ENCODE data around the gene CADPS.

Gene CADPS

DNA sequence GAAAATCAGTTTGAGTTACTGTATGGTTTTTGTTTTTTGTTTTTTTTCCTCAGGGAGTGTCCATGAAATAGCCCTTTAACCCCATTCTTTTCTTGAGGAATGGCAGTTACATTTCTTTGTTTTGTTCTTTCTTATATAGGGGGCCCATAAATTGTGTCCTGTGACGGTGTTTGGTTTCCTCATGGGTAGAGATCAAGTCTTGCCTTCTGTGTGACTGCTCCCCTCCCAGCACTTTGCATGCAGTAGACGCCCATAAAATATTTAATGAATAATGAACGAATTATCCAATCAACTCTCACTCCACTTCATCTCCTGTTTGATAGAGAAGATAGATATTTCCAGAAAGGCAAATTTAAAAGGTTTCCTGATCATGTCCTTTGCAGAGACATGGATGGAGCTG, 78.1 kb downstream of the CADPS start:
- TF ChIP-seq, protein P1, sequence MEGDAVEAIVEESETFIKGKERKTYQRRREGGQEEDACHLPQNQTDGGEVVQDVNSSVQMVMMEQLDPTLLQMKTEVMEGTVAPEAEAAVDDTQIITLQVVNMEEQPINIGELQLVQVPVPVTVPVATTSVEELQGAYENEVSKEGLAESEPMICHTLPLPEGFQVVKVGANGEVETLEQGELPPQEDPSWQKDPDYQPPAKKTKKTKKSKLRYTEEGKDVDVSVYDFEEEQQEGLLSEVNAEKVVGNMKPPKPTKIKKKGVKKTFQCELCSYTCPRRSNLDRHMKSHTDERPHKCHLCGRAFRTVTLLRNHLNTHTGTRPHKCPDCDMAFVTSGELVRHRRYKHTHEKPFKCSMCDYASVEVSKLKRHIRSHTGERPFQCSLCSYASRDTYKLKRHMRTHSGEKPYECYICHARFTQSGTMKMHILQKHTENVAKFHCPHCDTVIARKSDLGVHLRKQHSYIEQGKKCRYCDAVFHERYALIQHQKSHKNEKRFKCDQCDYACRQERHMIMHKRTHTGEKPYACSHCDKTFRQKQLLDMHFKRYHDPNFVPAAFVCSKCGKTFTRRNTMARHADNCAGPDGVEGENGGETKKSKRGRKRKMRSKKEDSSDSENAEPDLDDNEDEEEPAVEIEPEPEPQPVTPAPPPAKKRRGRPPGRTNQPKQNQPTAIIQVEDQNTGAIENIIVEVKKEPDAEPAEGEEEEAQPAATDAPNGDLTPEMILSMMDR (conservative IDR thresholded peaks at IDR 0.05) = no peak
- no peak for TF ChIP-seq ZFX (IDR thresholded peaks at IDR 0.05)
- no peak overlapping the region for H3K27ac ChIP-seq

DNA sequence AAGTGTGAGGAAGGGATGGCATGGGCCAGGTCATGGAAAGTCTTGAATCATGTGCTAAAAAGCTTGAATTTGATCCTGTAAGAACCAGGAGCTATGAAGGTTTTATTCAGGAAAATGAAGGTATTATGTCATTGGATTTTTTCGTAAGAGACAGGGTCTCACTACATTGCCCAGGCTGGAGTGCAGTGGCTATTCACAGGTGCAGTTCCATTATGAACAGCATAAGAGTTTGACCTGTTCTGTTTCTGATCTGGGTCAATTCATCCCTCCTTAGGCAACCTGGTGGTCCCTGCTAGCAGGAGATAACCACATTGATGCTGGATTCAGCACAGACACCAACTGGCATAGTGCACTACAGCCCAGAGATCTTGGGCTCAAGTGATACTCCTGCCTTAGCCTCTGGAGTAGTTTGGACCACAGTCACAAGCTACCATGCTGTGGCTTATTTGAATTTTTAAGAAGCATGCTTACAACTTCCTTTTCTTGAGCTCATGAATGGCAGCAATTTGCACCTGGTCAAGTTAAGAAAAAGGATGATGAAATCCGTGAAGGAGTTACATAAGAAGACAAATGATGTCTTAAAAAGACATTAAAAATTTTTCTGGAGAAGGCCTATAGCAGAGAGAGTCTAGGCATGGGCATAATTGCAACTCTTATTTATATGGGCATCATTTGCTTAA, 79.1 kb downstream of the CADPS start:
- TF ChIP-seq, protein P1 (conservative IDR thresholded peaks at IDR 0.05) = no peak
- TF ChIP-seq ZFX (IDR thresholded peaks at IDR 0.05) = no peak
- H3K27ac ChIP-seq = no peak overlapping the region

DNA sequence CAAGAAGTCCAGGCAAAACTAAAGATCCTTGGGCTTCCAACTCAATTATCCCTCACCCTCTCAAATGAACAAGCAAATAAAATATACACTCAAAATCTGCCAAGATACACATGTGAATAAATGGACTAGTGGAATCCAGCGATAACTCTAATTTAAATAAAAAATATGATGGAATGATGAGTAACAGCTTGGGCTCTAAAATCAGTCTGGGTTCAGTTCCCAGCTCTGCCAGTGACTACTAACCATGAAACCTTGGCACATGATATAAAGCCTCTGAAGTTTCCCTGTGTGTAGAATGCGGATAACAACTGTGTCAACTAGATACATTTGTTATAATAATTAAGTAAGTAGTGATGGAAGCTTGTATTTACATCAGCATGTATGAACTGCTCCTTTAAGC, 81.3 kb downstream of the CADPS start:
- TF ChIP-seq, protein P1 (conservative IDR thresholded peaks at IDR 0.05) = no peak
- no peak for TF ChIP-seq ZFX (IDR thresholded peaks at IDR 0.05)
- no peak overlapping the region for H3K27ac ChIP-seq

DNA sequence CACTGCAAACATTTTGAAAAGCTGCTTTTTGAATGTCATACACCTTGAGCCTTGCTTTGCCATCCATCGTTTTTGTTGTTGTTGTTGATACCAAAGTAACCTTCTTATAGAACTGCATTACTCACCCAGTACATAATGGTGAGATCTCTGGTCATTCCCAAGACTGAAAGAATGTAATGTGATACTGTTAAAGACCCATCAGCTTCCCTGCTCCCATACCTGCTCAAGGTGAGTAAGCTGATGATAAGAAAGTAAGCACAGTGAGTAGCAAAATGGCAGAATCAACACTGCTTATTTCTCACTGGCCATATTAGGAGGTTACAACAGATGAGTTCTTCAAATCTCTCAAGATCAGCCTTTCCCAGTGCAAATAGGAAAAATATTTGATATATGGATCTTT, 89.8 kb downstream of the CADPS start:
- TF ChIP-seq ZFX (IDR thresholded peaks at IDR 0.05) = no peak
- TF ChIP-seq, protein P1 (conservative IDR thresholded peaks at IDR 0.05) = no peak
- no peak overlapping the region for H3K27ac ChIP-seq

DNA sequence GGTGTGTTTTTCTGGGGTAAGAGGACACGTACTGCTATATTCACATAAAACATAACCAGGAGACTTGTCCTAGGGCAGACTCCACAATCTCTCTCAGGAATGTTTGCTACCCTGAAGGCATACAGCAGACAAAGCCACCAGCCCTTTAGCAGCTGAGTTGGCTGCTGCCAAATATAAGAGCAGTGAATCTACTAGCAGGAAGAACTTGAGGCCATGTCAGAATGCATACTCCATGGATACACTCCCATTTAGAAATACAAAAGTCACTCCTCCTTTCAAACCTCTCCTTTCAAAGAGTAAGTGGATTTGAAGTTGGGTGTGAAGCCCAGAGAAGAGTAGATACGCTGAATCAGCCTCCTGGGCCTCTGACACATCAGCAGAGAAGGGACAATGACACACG, 94.1 kb downstream of the CADPS start:
- no peak for TF ChIP-seq ZFX (IDR thresholded peaks at IDR 0.05)
- TF ChIP-seq, protein P1 (conservative IDR thresholded peaks at IDR 0.05) = no peak
- no peak overlapping the region for H3K27ac ChIP-seq

DNA sequence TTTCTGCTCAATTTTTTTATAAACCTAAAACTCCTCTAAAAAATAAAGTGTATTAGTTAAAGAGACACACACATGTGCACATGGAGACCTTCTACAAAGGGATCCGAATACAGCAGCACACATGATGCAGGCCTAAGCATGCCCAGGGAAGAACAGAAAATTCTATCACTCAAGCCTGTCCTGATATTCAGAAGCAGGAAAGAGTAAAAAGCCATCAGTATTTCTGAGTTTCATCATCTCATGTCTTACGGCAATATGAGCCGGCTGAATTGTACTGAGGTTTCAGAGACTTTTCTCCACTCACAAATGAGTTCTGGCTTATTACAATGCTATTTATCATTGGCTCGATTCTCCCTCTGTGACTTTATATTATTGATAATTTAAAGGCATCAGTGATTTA, 97.5 kb downstream of the CADPS start:
- TF ChIP-seq, protein P1 (conservative IDR thresholded peaks at IDR 0.05) = no peak
- TF ChIP-seq ZFX (IDR thresholded peaks at IDR 0.05) = no peak

DNA sequence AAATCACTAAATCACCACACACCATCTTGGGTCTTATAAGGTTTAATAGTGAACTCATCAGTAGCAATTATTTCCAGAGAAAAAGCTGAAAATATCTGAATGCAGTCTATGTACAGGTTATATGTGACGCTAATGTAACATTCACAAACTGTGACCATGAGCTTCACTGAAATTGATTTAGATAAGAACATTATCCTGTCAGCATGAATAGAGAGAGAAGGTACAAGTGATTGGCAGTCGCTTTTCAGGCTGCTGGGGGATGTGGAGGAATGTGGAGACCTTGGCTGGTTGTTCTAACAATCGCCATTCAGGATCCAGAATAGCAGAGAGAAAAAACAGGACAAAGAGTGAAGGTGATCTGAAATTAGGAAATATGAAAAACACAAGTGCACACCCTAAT, 98.1 kb downstream of the CADPS start:
- no peak overlapping the region for H3K27ac ChIP-seq
- TF ChIP-seq, protein P1 (conservative IDR thresholded peaks at IDR 0.05) = no peak
- TF ChIP-seq ZFX (IDR thresholded peaks at IDR 0.05) = no peak

More for the DNA sequence above, 97.5 kb downstream of the CADPS start:
- H3K27ac ChIP-seq = no peak overlapping the region
